A673 (cell line): ENCODE data around the gene WDR17. TPM values are rescaled to one million over a fixed set of nuclear protein-coding genes. Genes with fewer than 3 reads are reported as not detected.

Experiments
- BruUV-seq: library from RNA; stranded (reverse); fragments of 400-500 nt; replicated peaks from 2 replicates; lab custom pipeline; 2021; lab: Mats Ljungman, UMichigan
- CTCF ChIA-PET: fragments of 300-600 bp; sonication (Branson Sonifier 250); formaldehyde crosslinking; loops from one replicate; lab custom pipeline; 2022; ENCODE audit warnings: antibody characterized with exemption; lab: Charles Lee
- POLR2A ChIA-PET: fragments of 300-600 bp; sonication (Branson Sonifier 250); formaldehyde crosslinking; loops from one replicate; lab custom pipeline; 2022; ENCODE audit warnings: antibody characterized with exemption; ENCODE audit not compliant: low non-redundant PET; lab: Charles Lee
- DNase-seq: peaks from one replicate; pipeline ENCODE4 v3.0.0-alpha.2; 2015; ENCODE audit warnings: low spot score
- H3K27ac ChIP-seq: fragments of 200-600 bp; sonication (generic); 2 replicates; pipeline ENCODE4 v1.5.1; 2016; ENCODE audit warnings: mixed run types, low read depth, mild to moderate bottlenecking, mixed read lengths, antibody characterized with exemption, low read length; ENCODE audit not compliant: poor library complexity, severe bottlenecking
- H3K27me3 ChIP-seq: fragments of 200-600 bp; sonication (generic); replicated peaks from 2 replicates; pipeline ENCODE4 v1.6.1; 2017; ENCODE audit warnings: mixed run types, low read depth, mild to moderate bottlenecking, mixed read lengths, antibody characterized with exemption, low read length; ENCODE audit not compliant: insufficient read depth, poor library complexity
- H3K36me3 ChIP-seq: fragments of 200-600 bp; sonication (generic); 2 replicates; pipeline ENCODE4 v1.6.1; 2016; ENCODE audit warnings: mixed run types, mild to moderate bottlenecking, mixed read lengths, antibody characterized with exemption, low read length; ENCODE audit not compliant: insufficient read depth, poor library complexity, severe bottlenecking
- H3K4me1 ChIP-seq: fragments of 200-600 bp; sonication (generic); 2 replicates; pipeline ENCODE4 v1.6.1; 2017; ENCODE audit warnings: mixed run types, mild to moderate bottlenecking, mixed read lengths, antibody characterized with exemption, low read length; ENCODE audit not compliant: insufficient read depth, poor library complexity, severe bottlenecking
- H3K4me3 ChIP-seq: fragments of 200-600 bp; sonication (generic); 2 replicates; pipeline ENCODE4 v1.5.1; 2016; ENCODE audit warnings: low read depth, mixed run types, mild to moderate bottlenecking, mixed read lengths, low read length; ENCODE audit not compliant: poor library complexity, severe bottlenecking
- H3K9me3 ChIP-seq: fragments of 200-600 bp; sonication (generic); 2 replicates; pipeline ENCODE4 v1.6.1; 2016; ENCODE audit warnings: mixed run types, low read depth, mild to moderate bottlenecking, mixed read lengths, antibody characterized with exemption, low read length; ENCODE audit not compliant: poor library complexity, severe bottlenecking
- CTCF ChIP-seq: fragments of 300-800, 200-600 bp; sonication (generic); conservative IDR thresholded peaks from 2 replicates; pipeline ENCODE4 v1.5.1; 2017; ENCODE audit warnings: low read depth, mild to moderate bottlenecking, antibody characterized with exemption, low read length, moderate library complexity, mixed read lengths
- EZH2 ChIP-seq: fragments of 200-600 bp; sonication (generic); IDR thresholded peaks from 2 replicates; pipeline ENCODE4 v1.6.1; 2017; ENCODE audit warnings: borderline replicate concordance, low read depth, mild to moderate bottlenecking, mixed read lengths, antibody characterized with exemption, low read length; ENCODE audit not compliant: poor library complexity, severe bottlenecking
- intact Hi-C: fragments of 100-400 bp; cut with micrococcal nuclease; formaldehyde crosslinking; loops from one replicate; pipeline ENCODE4 v1.10.0; 2022; ENCODE audit not compliant: unreplicated experiment
- total RNA-seq: library from RNA; stranded (reverse); gene quantifications from 2 replicates; pipeline ENCODE4 v1.2.3, GENCODE V29; 2021

WDR17 gene
- total RNA-seq, 1 experiment from 2014 or later = 6.9 TPM

GRCh38 chr4:176186671-176187395, 121.2 kb downstream of the WDR17 start:
- no peaks in the 10 kb centered on the region for H3K36me3 ChIP-seq
- TF ChIP-seq EZH2 = no peak
- CTCF ChIA-PET = no interaction called here
- BruUV-seq = no TSS peak
- no peak overlapping the region for H3K4me3 ChIP-seq
- POLR2A ChIA-PET = no interaction called here
- no peaks in the 10 kb centered on the region for H3K27me3 ChIP-seq
- intact Hi-C loops = no loop called here
- DNase-seq = no peak
- H3K27ac ChIP-seq = no peak overlapping the region
- no peaks in the 10 kb centered on the region for H3K9me3 ChIP-seq
- H3K4me1 ChIP-seq = no peaks in the 10 kb centered on the region

GRCh38 chr4:176187624-176188023, 122.0 kb downstream of the WDR17 start:
- H3K27ac ChIP-seq = no peak overlapping the region
- DNase-seq = no peak
- no peaks in the 10 kb centered on the region for H3K36me3 ChIP-seq
- BruUV-seq = no TSS peak
- H3K4me3 ChIP-seq = no peak overlapping the region
- intact Hi-C loops = no loop called here
- TF ChIP-seq EZH2 (no peak), CTCF (no peak)
- H3K9me3 ChIP-seq = no peaks in the 10 kb centered on the region
- CTCF ChIA-PET = no interaction called here
- H3K4me1 ChIP-seq = no peaks in the 10 kb centered on the region
- POLR2A ChIA-PET = no interaction called here
- no peaks in the 10 kb centered on the region for H3K27me3 ChIP-seq

- BruUV-seq = no TSS peak
- Histone ChIP-seq H3K27me3 (no peaks in the 10 kb centered on the region), H3K4me3 (no peak overlapping the region), H3K36me3 (no peaks in the 10 kb centered on the region), H3K9me3 (no peaks in the 10 kb centered on the region), H3K27ac (no peak overlapping the region), H3K4me1 (no peaks in the 10 kb centered on the region)
- ChIA-PET POLR2A (no interaction called here), CTCF (no interaction called here)
- intact Hi-C loops = no loop called here
- TF ChIP-seq CTCF = no peak
- TF ChIP-seq EZH2 = no peak
- no peak for DNase-seq
Observed at GRCh38 chr4:176188654-176189053, 123.0 kb downstream of the WDR17 start.
